Suprapubic skin (tissue), 4 donors: Measurements from ENCODE around the gene DNAH1.

Experiments
- EP300 ChIP-seq: sonication (generic); formaldehyde crosslinking; IDR thresholded peaks from one replicate; pipeline ENCODE4 v1.6.1; 2017; ENCODE audit warnings: antibody characterized with exemption
- POLR2A ChIP-seq, 2 donors: fragments of 450-650 bp; IDR thresholded peaks; one replicate each; pipeline ENCODE4 v1.6.1; 2017; ENCODE audit warnings: antibody characterized with exemption in 2 of 2, mild to moderate bottlenecking in 2 of 2, moderate library complexity in 2 of 2
- POLR2AphosphoS5 ChIP-seq, 3 donors: sonication (generic); formaldehyde crosslinking; IDR thresholded peaks; one replicate each; pipeline ENCODE4 v1.6.1; 2017; ENCODE audit warnings: antibody characterized with exemption in 3 of 3
- TF ChIP-seq, protein P1 (sequence below), 2 donors: fragments of 200-600 bp in 1 of 2; fragments of 450-650 bp in 1 of 2; sonication (generic) in 1 of 2; IDR thresholded peaks; one replicate each; pipeline ENCODE4 v1.5.1; 2016 to 2019; ENCODE audit warnings: antibody characterized with exemption in 2 of 2, mild to moderate bottlenecking in 1 of 2, moderate library complexity in 1 of 2

DNA sequence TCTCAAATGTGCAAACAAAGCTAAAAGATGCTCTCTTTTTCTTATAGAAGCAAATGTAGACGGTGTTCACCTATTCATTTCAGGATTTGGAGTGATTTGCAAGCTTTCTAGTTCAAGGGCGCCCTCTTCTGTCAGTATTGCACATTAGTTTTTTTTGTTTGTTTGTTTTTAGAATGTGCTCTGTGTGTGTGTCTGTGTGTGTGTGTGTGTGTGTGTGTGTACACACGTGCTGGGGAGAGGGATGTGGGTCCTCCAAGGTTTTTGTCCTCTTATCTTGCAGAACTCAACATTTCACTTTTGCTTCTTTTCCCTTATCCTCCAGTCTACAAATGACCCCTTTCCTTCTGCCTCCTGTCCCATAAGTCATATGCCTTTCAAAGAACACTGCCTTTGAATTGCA lies 23.5 kb downstream of the DNAH1 start:
- TF ChIP-seq, protein P1, sequence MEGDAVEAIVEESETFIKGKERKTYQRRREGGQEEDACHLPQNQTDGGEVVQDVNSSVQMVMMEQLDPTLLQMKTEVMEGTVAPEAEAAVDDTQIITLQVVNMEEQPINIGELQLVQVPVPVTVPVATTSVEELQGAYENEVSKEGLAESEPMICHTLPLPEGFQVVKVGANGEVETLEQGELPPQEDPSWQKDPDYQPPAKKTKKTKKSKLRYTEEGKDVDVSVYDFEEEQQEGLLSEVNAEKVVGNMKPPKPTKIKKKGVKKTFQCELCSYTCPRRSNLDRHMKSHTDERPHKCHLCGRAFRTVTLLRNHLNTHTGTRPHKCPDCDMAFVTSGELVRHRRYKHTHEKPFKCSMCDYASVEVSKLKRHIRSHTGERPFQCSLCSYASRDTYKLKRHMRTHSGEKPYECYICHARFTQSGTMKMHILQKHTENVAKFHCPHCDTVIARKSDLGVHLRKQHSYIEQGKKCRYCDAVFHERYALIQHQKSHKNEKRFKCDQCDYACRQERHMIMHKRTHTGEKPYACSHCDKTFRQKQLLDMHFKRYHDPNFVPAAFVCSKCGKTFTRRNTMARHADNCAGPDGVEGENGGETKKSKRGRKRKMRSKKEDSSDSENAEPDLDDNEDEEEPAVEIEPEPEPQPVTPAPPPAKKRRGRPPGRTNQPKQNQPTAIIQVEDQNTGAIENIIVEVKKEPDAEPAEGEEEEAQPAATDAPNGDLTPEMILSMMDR (IDR thresholded peaks at IDR 0.05) = peak; percentile 57 to 65
- no peak for TF ChIP-seq POLR2AphosphoS5 (IDR thresholded peaks at IDR 0.05)
- no peak for TF ChIP-seq POLR2A (IDR thresholded peaks at IDR 0.05)
- TF ChIP-seq EP300 = no peak
